ENCODE measurements around the gene FLACC1. TPM values are rescaled to one million over a fixed set of nuclear protein-coding genes. Genes with fewer than 3 reads are reported as not detected.

FLACC1 gene
- total RNA-seq, 1 donor from 2014 or later, result 0.26 TPM

- no peaks in the 10 kb centered on the region for H3K27me3 ChIP-seq (ENCODE audit: control insufficient read depth, insufficient read depth, low read length)
- FAIRE-seq (no peak), DNase-seq (ENCODE audit: low read depth) (peak; percentile 67)
- H3K4me3 ChIP-seq (ENCODE audit: low read depth, low read length), result no peak within 1 kb of the TSS
- no peak for TF ChIP-seq CTCF (IDR thresholded peaks at IDR 0.05; ENCODE audit: insufficient read depth, low read length, severe bottlenecking)
- H3K36me3 ChIP-seq (ENCODE audit: control insufficient read depth, insufficient read depth, low read length), result no peaks in the 10 kb centered on the region
Measured at GRCh38 chr2:201260302-201260800, 96.8 kb downstream of the FLACC1 start, which contains the start of gene CASP8. TSS of gene CASP8 (plus strand) at chr2:201260536. CDS start at chr2:201266487, 5,951 bp downstream.

GRCh38 chr2:201258666-201259615 is 98.2 kb downstream of the FLACC1 start:
- peak overlapping the region; percentile 51 for H3K4me3 ChIP-seq (ENCODE audit: low read depth, low read length)
- TF ChIP-seq CTCF (IDR thresholded peaks at IDR 0.05; ENCODE audit: insufficient read depth, low read length, severe bottlenecking), result no peak
- no peaks in the 10 kb centered on the region for H3K27me3 ChIP-seq (ENCODE audit: control insufficient read depth, insufficient read depth, low read length)
- DNase-seq (ENCODE audit: low read depth), result peak; percentile 18
- H3K36me3 ChIP-seq (ENCODE audit: control insufficient read depth, insufficient read depth, low read length), result no peaks in the 10 kb centered on the region
- no peak for FAIRE-seq

- peak; percentile 16 for TF ChIP-seq CTCF (IDR thresholded peaks at IDR 0.05; ENCODE audit: insufficient read depth, low read length, severe bottlenecking)
- FAIRE-seq, result no peak
- Histone ChIP-seq H3K27me3 (ENCODE audit: control insufficient read depth, insufficient read depth, low read length) (no peaks in the 10 kb centered on the region), H3K4me3 (ENCODE audit: low read depth, low read length) (peak overlapping the region; percentile 51), H3K36me3 (ENCODE audit: control insufficient read depth, insufficient read depth, low read length) (no peaks in the 10 kb centered on the region)
- peak; percentile 90 for DNase-seq (ENCODE audit: low read depth)
Measured at GRCh38 chr2:201257956-201258665, 99.0 kb downstream of the FLACC1 start.

GRCh38 chr2:201257381-201257955 is 99.7 kb downstream of the FLACC1 start:
- no peak for TF ChIP-seq CTCF (IDR thresholded peaks at IDR 0.05; ENCODE audit: insufficient read depth, low read length, severe bottlenecking)
- H3K4me3 ChIP-seq (ENCODE audit: low read depth, low read length), result peak overlapping the region; percentile 51
- no peaks in the 10 kb centered on the region for H3K27me3 ChIP-seq (ENCODE audit: control insufficient read depth, insufficient read depth, low read length)
- FAIRE-seq, result no peak
- DNase-seq (ENCODE audit: low read depth), result no peak
- H3K36me3 ChIP-seq (ENCODE audit: control insufficient read depth, insufficient read depth, low read length), result no peaks in the 10 kb centered on the region

GRCh38 chr2:201256082-201256481 is 101.1 kb downstream of the FLACC1 start:
- TF ChIP-seq CTCF (IDR thresholded peaks at IDR 0.05; ENCODE audit: insufficient read depth, low read length, severe bottlenecking), result no peak
- no peak overlapping the region for H3K4me3 ChIP-seq (ENCODE audit: low read depth, low read length)
- DNase-seq (ENCODE audit: low read depth), result no peak
- no peak for FAIRE-seq
- H3K36me3 ChIP-seq (ENCODE audit: control insufficient read depth, insufficient read depth, low read length), result no peaks in the 10 kb centered on the region
- H3K27me3 ChIP-seq (ENCODE audit: control insufficient read depth, insufficient read depth, low read length), result no peaks in the 10 kb centered on the region

Data from bronchial epithelial cell (primary cell).